HG03039 (cell line): ENCODE data around the gene PFKP.
A peak's percentile ranks its signal among the peaks of the same experiment; 100 is the strongest.

Experiments
- ATAC-seq: cut with Tn5 transposase; IDR thresholded peaks from one replicate; pipeline ENCODE4 v1.9.1; 2021; ENCODE audit warnings: mild to moderate bottlenecking, moderate library complexity; ENCODE audit not compliant: unreplicated experiment

The PFKP gene

GRCh38 chr10:3067118-3067858 lies at the start of gene PFKP:
PFKP (plus strand) TSS chr10:3067548; CDS start chr10:3067596, 48 bp downstream.
- ATAC-seq, result peak; percentile 44

- no peak for ATAC-seq
These were observed 49.1 kb upstream of the PFKP start for GRCh38 chr10:3018247-3018646.

GRCh38 chr10:3020311-3020710 lies 47.0 kb upstream of the PFKP start:
- ATAC-seq, result no peak

GRCh38 chr10:3020881-3021280 lies 46.5 kb upstream of the PFKP start:
- no peak for ATAC-seq

- ATAC-seq, result no peak
These were observed 45.3 kb upstream of the PFKP start for GRCh38 chr10:3022027-3022426.

- ATAC-seq, result no peak
These were observed 43.5 kb upstream of the PFKP start for GRCh38 chr10:3023892-3024291.

GRCh38 chr10:3025026-3025683 lies 42.2 kb upstream of the PFKP start:
- ATAC-seq, result no peak

- no peak for ATAC-seq
These were observed 39.5 kb upstream of the PFKP start for GRCh38 chr10:3027866-3028265.

- ATAC-seq, result no peak
These were observed 38.9 kb upstream of the PFKP start for GRCh38 chr10:3028441-3028840.

GRCh38 chr10:3030765-3031164 lies 36.6 kb upstream of the PFKP start:
- ATAC-seq, result no peak

GRCh38 chr10:3031490-3031889 lies 35.9 kb upstream of the PFKP start:
- ATAC-seq, result no peak

GRCh38 chr10:3033925-3034324 lies 33.4 kb upstream of the PFKP start:
- ATAC-seq, result no peak

- no peak for ATAC-seq
These were observed 32.7 kb upstream of the PFKP start for GRCh38 chr10:3034616-3035015.

GRCh38 chr10:3036155-3037021 lies 31.0 kb upstream of the PFKP start:
- peak; percentile 96 for ATAC-seq

- ATAC-seq, result no peak
These were observed 30.2 kb upstream of the PFKP start for GRCh38 chr10:3037182-3037581.

GRCh38 chr10:3040069-3040468 lies 27.3 kb upstream of the PFKP start:
- no peak for ATAC-seq

- no peak for ATAC-seq
These were observed 24.8 kb upstream of the PFKP start for GRCh38 chr10:3042589-3042988.

GRCh38 chr10:3043512-3044368 lies 23.6 kb upstream of the PFKP start:
- peak; percentile 71 for ATAC-seq

GRCh38 chr10:3045471-3046209 lies 21.7 kb upstream of the PFKP start:
- no peak for ATAC-seq

- no peak for ATAC-seq
These were observed 21.1 kb upstream of the PFKP start for GRCh38 chr10:3046210-3046779.
